ENCODE results near the gene CCDC78. TPM values are rescaled to one million over a fixed set of nuclear protein-coding genes. Genes with fewer than 3 reads are reported as not detected.

Gene CCDC78
- total RNA-seq (0.53 and 1.3 TPM in 2 replicates), polyA plus RNA-seq (0.50 and 1.2 TPM in 2 replicates), polyA minus RNA-seq (0.23 and 0.32 TPM in 2 replicates), Bru-seq, nascent RNA (not detected), BruChase-seq, experiment 1, labeled RNA remaining after a 6-hour chase (percentile 37 among the genes with signal in this experiment), BruChase-seq, experiment 2, labeled RNA remaining after a 2-hour chase (percentile 23 among the genes with signal in this experiment)
- 0.35 and 0.65 TPM in 2 replicates for polyA plus RNA-seq (2011; cell fraction: cytosol; rRNA removed)
- 9.5 and 14.2 TPM in 2 replicates for polyA plus RNA-seq (2011; cell fraction: nucleus; rRNA removed)
- 2.1 and 3.5 TPM in 2 replicates for polyA plus RNA-seq (2012)
- polyA minus RNA-seq (2011; cell fraction: cytosol; rRNA and poly(A)+ RNA removed): 3.3 TPM
- polyA minus RNA-seq (2011; cell fraction: nucleus; rRNA and poly(A)+ RNA removed): 1.2 and 1.5 TPM in 2 replicates
- long read RNA-seq: 0 reads

- peak within 1 kb of the TSS; percentile 61 for H2AFZ ChIP-seq (ENCODE audit: low read depth, low read length)
- H3K9ac ChIP-seq (replicated peaks; ENCODE audit: extremely low read depth, insufficient read depth, low read length): peak within 1 kb of the TSS; percentile 14
- ChIA-PET POLR2A (no interaction called here), CTCF (interaction anchor here (1.4 to 5.7 kb wide), 3 partner anchors 11 to 14 kb away, joined by 3 to 34 read pairs (median 6); partner anchors contain the start of gene METRN)
- H3K9me1 ChIP-seq (replicated peaks; ENCODE audit: control insufficient read depth, extremely low read depth, insufficient read depth, low read length): no peaks in the 10 kb centered on the region
- dilution Hi-C loops (cut with MboI; ENCODE audit: extremely low pct_ligation_motif_present, low sequenced_read_pairs) (no loop called here), intact Hi-C loops (cut with micrococcal nuclease) (no loop called here)
- FAIRE-seq: no peak
- no peaks in the 10 kb centered on the region for H3K9me3 ChIP-seq (replicated peaks; ENCODE audit: control insufficient read depth, insufficient read depth, low read length)
- H4K20me1 ChIP-seq (replicated peaks; ENCODE audit: control insufficient read depth, extremely low read depth, insufficient read depth, low read length): no peaks in the 10 kb centered on the region
- H3K4me2 ChIP-seq (ENCODE audit: insufficient read depth, low read length): peak within 1 kb of the TSS; percentile 69
- no TSS peak for BruUV-seq (replicated peaks)
- no peak within 1 kb of the TSS for H3K27ac ChIP-seq (ENCODE audit: insufficient read depth, low read depth, low read length)
- peak; percentile 24 for DNase-seq (ENCODE audit: low read depth, low spot score)
- H3K36me3 ChIP-seq (ENCODE audit: control insufficient read depth in 2 of 2, extremely low read depth in 1 of 2, insufficient read depth in 2 of 2, low read length in 2 of 2): no peaks in the 10 kb centered on the region
- no peaks in the 10 kb centered on the region for H3K79me2 ChIP-seq (ENCODE audit: control insufficient read depth, insufficient read depth, low read length)
- H3K27me3 ChIP-seq (ENCODE audit: control insufficient read depth in 2 of 2, insufficient read depth in 2 of 2, low read length in 2 of 2): no peaks in the 10 kb centered on the region
- H3K4me1 ChIP-seq (ENCODE audit: control insufficient read depth, extremely low read depth, insufficient read depth, low read length): peaks cover 17% of the 10 kb centered on the region
- H3K4me3 ChIP-seq (replicated peaks in 1 of 3; ENCODE audit: insufficient read depth in 1 of 3, low read depth in 1 of 3, low read length in 3 of 3): peak within 1 kb of the TSS; percentile 17 to 61 (median 44)
- TF ChIP-seq POLR2AphosphoS5 (IDR thresholded peaks at IDR 0.05; ENCODE audit: insufficient read depth, low read depth, low read length) (peak; percentile 22), EZH2 (IDR thresholded peaks at IDR 0.05; ENCODE audit: borderline replicate concordance, low read depth, low read length, severe bottlenecking) (peak; percentile 11), GATA2 (IDR thresholded peaks at IDR 0.05; ENCODE audit: insufficient read depth, insufficient read length, low read depth, low read length) (no peak)
Measured at GRCh38 chr16:726438-727290, at the start of gene CCDC78, which contains the start of gene HAGHL. CCDC78 (minus strand) TSS chr16:726443; CDS start chr16:726367, 76 bp downstream. HAGHL (plus strand) TSS chr16:727106; CDS start chr16:727510, 404 bp downstream.

- H4K20me1 ChIP-seq (replicated peaks; ENCODE audit: control insufficient read depth, extremely low read depth, insufficient read depth, low read length): no peaks in the 10 kb centered on the region
- H3K27me3 ChIP-seq (ENCODE audit: control insufficient read depth in 2 of 2, insufficient read depth in 2 of 2, low read length in 2 of 2): no peaks in the 10 kb centered on the region
- TF ChIP-seq MYC (IDR thresholded peaks at IDR 0.05; ENCODE audit: low read depth, low read length) (no peak), EZH2 (IDR thresholded peaks at IDR 0.05; ENCODE audit: borderline replicate concordance, low read depth, low read length, severe bottlenecking) (no peak), POLR2AphosphoS5 (IDR thresholded peaks at IDR 0.05; ENCODE audit: insufficient read depth, low read depth, low read length) (no peak)
- TF ChIP-seq, protein P1, sequence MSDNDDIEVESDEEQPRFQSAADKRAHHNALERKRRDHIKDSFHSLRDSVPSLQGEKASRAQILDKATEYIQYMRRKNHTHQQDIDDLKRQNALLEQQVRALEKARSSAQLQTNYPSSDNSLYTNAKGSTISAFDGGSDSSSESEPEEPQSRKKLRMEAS (IDR thresholded peaks at IDR 0.05; ENCODE audit: insufficient read depth, insufficient read length): no peak
- ChIA-PET CTCF (no interaction called here), POLR2A (no interaction called here)
- no peaks in the 10 kb centered on the region for H3K9me3 ChIP-seq (replicated peaks; ENCODE audit: control insufficient read depth, insufficient read depth, low read length)
- H3K9me1 ChIP-seq (replicated peaks; ENCODE audit: control insufficient read depth, extremely low read depth, insufficient read depth, low read length): no peaks in the 10 kb centered on the region
- DNase-seq (ENCODE audit: low read depth, low spot score) (no peak), FAIRE-seq (no peak)
- H3K4me1 ChIP-seq (ENCODE audit: control insufficient read depth, extremely low read depth, insufficient read depth, low read length): no peaks in the 10 kb centered on the region
- dilution Hi-C loops (cut with MboI; ENCODE audit: extremely low pct_ligation_motif_present, low sequenced_read_pairs) (no loop called here), intact Hi-C loops (cut with micrococcal nuclease) (no loop called here)
- H3K27ac ChIP-seq (ENCODE audit: insufficient read depth, low read depth, low read length): no peak overlapping the region
- no peaks in the 10 kb centered on the region for H3K79me2 ChIP-seq (ENCODE audit: control insufficient read depth, insufficient read depth, low read length)
- H3K36me3 ChIP-seq (ENCODE audit: control insufficient read depth in 2 of 2, extremely low read depth in 1 of 2, insufficient read depth in 2 of 2, low read length in 2 of 2): no peaks in the 10 kb centered on the region
- no TSS peak for BruUV-seq (replicated peaks)
- H3K9ac ChIP-seq (replicated peaks; ENCODE audit: extremely low read depth, insufficient read depth, low read length): no peak overlapping the region
- H3K4me2 ChIP-seq (ENCODE audit: insufficient read depth, low read length): no peak overlapping the region
- H2AFZ ChIP-seq (ENCODE audit: low read depth, low read length): no peak overlapping the region
- H3K4me3 ChIP-seq (replicated peaks in 1 of 3; ENCODE audit: insufficient read depth in 1 of 3, low read depth in 1 of 3, low read length in 3 of 3): no peak overlapping the region
Measured at GRCh38 chr16:775236-775796, 49.1 kb upstream of the CCDC78 start.
